K562 (cell line): ENCODE measurements around the gene CTU1. TPM values are rescaled to one million over a fixed set of nuclear protein-coding genes. Genes with fewer than 3 reads are reported as not detected.

Source experiments
- CREB3L1 ChIP-seq: fragments of 450-650 bp; IDR thresholded peaks from 2 replicates; pipeline ENCODE4 v1.6.1; 2014; ENCODE audit warnings: low read depth, mild to moderate bottlenecking, moderate library complexity, borderline replicate concordance
- FOXJ2 ChIP-seq: fragments of 200-800 bp; sonication (Bioruptor generic); IDR thresholded peaks from 2 replicates; pipeline ENCODE4 v1.6.1; 2016; ENCODE audit warnings: missing genetic modification characterization, missing compliant biosample characterization
- SRSF7 ChIP-seq: fragments of 200-400 bp; formaldehyde crosslinking; optimal IDR thresholded peaks from 2 replicates; pipeline ENCODE3; 2017; ENCODE audit warnings: mild to moderate bottlenecking, low read depth, low read length
- ZBTB40 ChIP-seq, 2 experiments: fragments of 450-650 bp in 1 of 2; sonication (generic) in 1 of 2; formaldehyde crosslinking in 1 of 2; IDR thresholded peaks; 2 replicates each; pipeline versions ENCODE4 v1.7.1 to v1.9.0; 2016 to 2022; ENCODE audit warnings: inconsistent platforms in 1 of 2, mild to moderate bottlenecking in 1 of 2, missing genetic modification reagents in 1 of 2
- ZNF436 ChIP-seq: fragments of 250-450, 450-650 bp; sonication (Bioruptor Pico); formaldehyde crosslinking; IDR thresholded peaks from 2 replicates; pipeline ENCODE4 v1.7.0; 2020; ENCODE audit warnings: mild to moderate bottlenecking
- polyA plus RNA-seq, 8 experiments: library from polyadenylated mRNA; depleted of rRNA in 4 of 8; stranded (reverse) in 5 of 8; unstranded in 3 of 8; fragments of >200 nt; fragmentation: Nextera tagmentation in 2 of 8; fragmentation: Illumina TruSeq in 1 of 8; extraction: Ambion mirVana in 2 of 8; extraction: Trizol in 1 of 8; gene quantifications; 2 replicates each; pipeline versions ENCODE4 v1.2.1 to v1.2.3, GENCODE V29; 2011 to 2014; ENCODE audit warnings: inconsistent platforms in 1 of 8, missing spikeins in 1 of 8
- total RNA-seq, 7 experiments: library from RNA; depleted of rRNA in 6 of 7; stranded (reverse); fragments of >200 nt in 6 of 7; fragmentation: Illumina TruSeq in 2 of 7; extraction: Trizol in 2 of 7; gene quantifications; 2 replicates each; pipeline versions ENCODE4 v1.2.1 to v1.2.3, GENCODE V29; 2011 to 2021; ENCODE audit warnings: low replicate concordance in 1 of 7

Gene CTU1
- total and polyA plus RNA-seq, 9 of the 15 experiments (the other 6 are each of a cell fraction or from before 2014, with no cell fraction given), result 0.03 to 18.4 (median 2.3) TPM; not detected in 1

GRCh38 chr19:51110666-51110971, 2.4 kb upstream of the CTU1 start (continued):
- peak; percentile 94 for TF ChIP-seq ZBTB40 (IDR thresholded peaks at IDR 0.05)
- peak; percentile 88 for TF ChIP-seq ZBTB40 (CRISPR knock-in tag; IDR thresholded peaks at IDR 0.05)
- no peak for TF ChIP-seq FOXJ2 (tag)
- TF ChIP-seq ZNF436 (CRISPR knock-in tag), result no peak
- TF ChIP-seq CREB3L1, result no peak
- no peak for TF ChIP-seq SRSF7
